ENCODE measurements around the gene NAT10.

Gene NAT10

DNA sequence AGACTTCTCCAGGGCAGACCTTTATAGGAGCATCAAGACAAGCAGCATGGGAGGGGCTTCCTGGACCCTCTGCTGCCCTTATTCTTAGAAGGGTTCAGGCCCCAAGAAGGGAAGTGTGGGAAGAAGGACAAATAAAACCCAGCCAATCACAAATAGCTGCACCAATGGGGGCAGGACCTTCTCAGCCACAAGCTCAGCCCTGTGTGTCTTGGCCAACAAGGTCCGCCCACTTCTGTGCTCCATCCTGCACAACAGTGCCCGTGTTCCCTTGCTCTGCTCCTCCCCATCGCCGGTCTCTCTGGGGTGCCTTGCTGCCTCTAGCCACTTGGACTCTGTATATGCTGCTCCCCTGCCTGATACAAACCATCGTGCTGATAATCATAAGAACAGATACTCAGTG is 86.1 kb downstream of the NAT10 start:
- DNase-seq = no peak

DNA sequence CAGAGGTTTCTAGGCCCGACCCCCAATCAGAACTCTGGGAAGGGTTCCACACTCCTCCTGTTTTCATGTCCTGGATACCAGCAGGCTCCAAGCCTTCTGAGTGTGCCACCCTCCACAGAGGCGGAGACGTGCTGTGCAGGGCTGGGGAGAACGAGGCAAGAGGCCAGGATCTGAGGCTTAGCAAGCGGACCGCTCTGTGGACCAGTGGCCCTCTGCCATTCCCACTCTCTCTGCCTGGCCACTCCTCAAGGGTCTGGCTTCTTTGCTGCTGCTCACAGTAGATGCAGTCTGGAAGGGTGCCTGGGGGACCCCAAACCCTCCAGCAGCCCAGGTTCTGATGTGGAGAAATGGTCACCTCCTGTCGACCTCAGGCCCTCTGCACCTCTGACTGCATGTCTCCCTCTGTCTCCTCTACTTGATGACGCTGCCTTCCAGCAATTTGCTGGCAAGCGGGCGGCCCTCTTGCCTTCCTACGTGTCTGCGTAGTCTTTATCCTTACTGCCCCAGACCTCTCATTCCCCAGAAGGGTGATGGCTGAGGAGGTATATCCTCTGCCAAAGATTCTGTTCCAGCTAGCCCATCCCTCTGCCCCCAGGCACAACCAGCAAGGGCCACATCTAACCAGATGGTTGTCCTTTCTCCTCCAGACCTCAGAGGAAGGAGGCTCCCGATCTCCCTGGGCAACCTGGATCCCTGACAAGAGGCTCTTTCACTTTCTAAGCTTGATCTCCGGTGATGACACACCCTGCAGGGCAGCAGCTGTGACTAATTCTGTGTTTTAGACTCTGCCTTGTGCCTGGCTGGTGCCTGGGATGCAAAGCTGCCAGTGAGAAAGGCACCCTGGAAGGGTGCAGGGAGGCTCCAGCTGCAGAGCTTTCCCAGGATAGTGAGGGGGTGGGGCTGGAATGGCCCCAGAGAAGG is 87.3 kb downstream of the NAT10 start:
- DNase-seq = no peak

DNA sequence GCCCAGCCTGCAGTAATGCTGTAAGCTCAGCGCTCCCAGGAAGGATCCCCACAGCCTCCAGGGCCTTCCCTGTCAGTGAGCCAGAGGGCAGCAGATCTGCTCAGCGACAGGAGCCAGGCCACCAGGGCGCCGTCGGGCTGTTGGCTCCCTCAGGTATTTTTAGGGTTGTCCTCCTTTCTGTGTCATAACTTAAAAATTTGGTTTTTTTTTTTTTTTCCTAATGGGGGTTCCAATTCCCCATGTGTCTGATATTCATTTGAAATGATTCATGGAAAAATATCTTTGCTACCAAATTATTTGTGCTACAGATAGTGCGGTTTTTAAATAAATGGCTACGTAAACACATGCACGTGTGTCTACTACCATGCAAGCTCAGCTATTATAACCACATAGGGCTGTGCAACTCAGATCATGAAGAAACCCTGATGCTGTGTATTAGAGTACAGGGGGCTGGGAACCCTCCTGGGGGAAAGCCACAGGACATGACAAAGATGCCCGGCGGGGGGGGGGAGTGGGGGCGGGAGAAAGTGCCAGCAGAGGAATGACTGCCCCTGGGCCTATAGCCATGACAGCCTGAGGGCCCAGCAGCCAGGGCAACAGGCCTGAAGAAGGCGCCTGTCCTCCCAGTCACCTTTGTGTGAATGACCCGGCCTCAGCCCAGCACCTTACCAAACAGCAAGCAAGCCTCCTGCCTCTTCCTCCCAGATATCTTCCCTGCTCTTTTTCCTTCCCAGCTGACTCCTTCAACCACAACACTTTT is 89.3 kb downstream of the NAT10 start:
- DNase-seq = no peak
